Liver (tissue), 3 donors: Measurements from ENCODE around the gene RRN3.
"Not testable (repeated sequence)": the region's sequence is repeated elsewhere in the genome, so short reads cannot be mapped to it uniquely, and the experiment has no call there.

Experiments
- FOXA1 ChIP-seq: IDR thresholded peaks from 2 replicates; pipeline ENCODE4 v1.6.1; 2016; ENCODE audit warnings: antibody characterized with exemption
- FOXA2 ChIP-seq: IDR thresholded peaks from 2 replicates; pipeline ENCODE4 v1.6.1; 2016; ENCODE audit warnings: antibody characterized with exemption
- JUND ChIP-seq, 2 donors: IDR thresholded peaks; 2 replicates each; pipeline ENCODE4 v1.6.1; 2016; ENCODE audit warnings: antibody characterized with exemption in 2 of 2
- MAX ChIP-seq: IDR thresholded peaks from 2 replicates; pipeline ENCODE4 v1.6.1; 2016; ENCODE audit warnings: antibody characterized with exemption
- RAD21 ChIP-seq, 2 donors: IDR thresholded peaks; 2 replicates each; pipeline ENCODE4 v1.6.1; 2016; ENCODE audit warnings: antibody characterized with exemption in 2 of 2, mild to moderate bottlenecking in 2 of 2
- RXRA ChIP-seq, 2 donors: IDR thresholded peaks; 2 replicates each; pipeline ENCODE4 v1.6.1; 2017 to 2018; ENCODE audit warnings: antibody characterized with exemption in 2 of 2, mild to moderate bottlenecking in 1 of 2
- SP1 ChIP-seq: IDR thresholded peaks from 2 replicates; pipeline ENCODE4 v1.6.1; 2018; ENCODE audit warnings: antibody characterized with exemption, mild to moderate bottlenecking
- TAF1 ChIP-seq: conservative IDR thresholded peaks from 2 replicates; pipeline ENCODE4 v1.6.1; 2016; ENCODE audit warnings: antibody characterized with exemption, mild to moderate bottlenecking
- YY1 ChIP-seq: IDR thresholded peaks from 2 replicates; pipeline ENCODE4 v1.6.1; 2016; ENCODE audit warnings: antibody characterized with exemption, mild to moderate bottlenecking
- TF ChIP-seq, protein P1 (sequence below): fragments of 150-350 bp; IDR thresholded peaks from 2 replicates; pipeline ENCODE4 v1.5.1; 2017; ENCODE audit warnings: improper control_type of control experiment, low read depth, low read length; ENCODE audit not compliant: missing input control
- TF ChIP-seq, protein P2 (sequence below): IDR thresholded peaks from 2 replicates; pipeline ENCODE4 v1.6.1; 2016; ENCODE audit warnings: antibody characterized with exemption, mild to moderate bottlenecking
- TF ChIP-seq, protein P3 (sequence below): IDR thresholded peaks from 2 replicates; pipeline ENCODE4 v1.6.1; 2016; ENCODE audit warnings: antibody characterized with exemption
- TF ChIP-seq, protein P4 (sequence below): IDR thresholded peaks from 2 replicates; pipeline ENCODE4 v1.6.1; 2016; ENCODE audit warnings: antibody characterized with exemption
- donor health status: healthy.
- donor health status: healthy.

GRCh38 chr16:15066690-15067089 is 27.4 kb downstream of the RRN3 start:
- TF ChIP-seq, protein P1, sequence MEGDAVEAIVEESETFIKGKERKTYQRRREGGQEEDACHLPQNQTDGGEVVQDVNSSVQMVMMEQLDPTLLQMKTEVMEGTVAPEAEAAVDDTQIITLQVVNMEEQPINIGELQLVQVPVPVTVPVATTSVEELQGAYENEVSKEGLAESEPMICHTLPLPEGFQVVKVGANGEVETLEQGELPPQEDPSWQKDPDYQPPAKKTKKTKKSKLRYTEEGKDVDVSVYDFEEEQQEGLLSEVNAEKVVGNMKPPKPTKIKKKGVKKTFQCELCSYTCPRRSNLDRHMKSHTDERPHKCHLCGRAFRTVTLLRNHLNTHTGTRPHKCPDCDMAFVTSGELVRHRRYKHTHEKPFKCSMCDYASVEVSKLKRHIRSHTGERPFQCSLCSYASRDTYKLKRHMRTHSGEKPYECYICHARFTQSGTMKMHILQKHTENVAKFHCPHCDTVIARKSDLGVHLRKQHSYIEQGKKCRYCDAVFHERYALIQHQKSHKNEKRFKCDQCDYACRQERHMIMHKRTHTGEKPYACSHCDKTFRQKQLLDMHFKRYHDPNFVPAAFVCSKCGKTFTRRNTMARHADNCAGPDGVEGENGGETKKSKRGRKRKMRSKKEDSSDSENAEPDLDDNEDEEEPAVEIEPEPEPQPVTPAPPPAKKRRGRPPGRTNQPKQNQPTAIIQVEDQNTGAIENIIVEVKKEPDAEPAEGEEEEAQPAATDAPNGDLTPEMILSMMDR: not testable (repeated sequence)
- not testable (repeated sequence) for TF ChIP-seq JUND (IDR thresholded peaks at IDR 0.05); MAX; FOXA1; YY1; TAF1; RAD21 (IDR thresholded peaks at IDR 0.05); SP1; FOXA2; RXRA (IDR thresholded peaks at IDR 0.05)
- TF ChIP-seq, protein P2, sequence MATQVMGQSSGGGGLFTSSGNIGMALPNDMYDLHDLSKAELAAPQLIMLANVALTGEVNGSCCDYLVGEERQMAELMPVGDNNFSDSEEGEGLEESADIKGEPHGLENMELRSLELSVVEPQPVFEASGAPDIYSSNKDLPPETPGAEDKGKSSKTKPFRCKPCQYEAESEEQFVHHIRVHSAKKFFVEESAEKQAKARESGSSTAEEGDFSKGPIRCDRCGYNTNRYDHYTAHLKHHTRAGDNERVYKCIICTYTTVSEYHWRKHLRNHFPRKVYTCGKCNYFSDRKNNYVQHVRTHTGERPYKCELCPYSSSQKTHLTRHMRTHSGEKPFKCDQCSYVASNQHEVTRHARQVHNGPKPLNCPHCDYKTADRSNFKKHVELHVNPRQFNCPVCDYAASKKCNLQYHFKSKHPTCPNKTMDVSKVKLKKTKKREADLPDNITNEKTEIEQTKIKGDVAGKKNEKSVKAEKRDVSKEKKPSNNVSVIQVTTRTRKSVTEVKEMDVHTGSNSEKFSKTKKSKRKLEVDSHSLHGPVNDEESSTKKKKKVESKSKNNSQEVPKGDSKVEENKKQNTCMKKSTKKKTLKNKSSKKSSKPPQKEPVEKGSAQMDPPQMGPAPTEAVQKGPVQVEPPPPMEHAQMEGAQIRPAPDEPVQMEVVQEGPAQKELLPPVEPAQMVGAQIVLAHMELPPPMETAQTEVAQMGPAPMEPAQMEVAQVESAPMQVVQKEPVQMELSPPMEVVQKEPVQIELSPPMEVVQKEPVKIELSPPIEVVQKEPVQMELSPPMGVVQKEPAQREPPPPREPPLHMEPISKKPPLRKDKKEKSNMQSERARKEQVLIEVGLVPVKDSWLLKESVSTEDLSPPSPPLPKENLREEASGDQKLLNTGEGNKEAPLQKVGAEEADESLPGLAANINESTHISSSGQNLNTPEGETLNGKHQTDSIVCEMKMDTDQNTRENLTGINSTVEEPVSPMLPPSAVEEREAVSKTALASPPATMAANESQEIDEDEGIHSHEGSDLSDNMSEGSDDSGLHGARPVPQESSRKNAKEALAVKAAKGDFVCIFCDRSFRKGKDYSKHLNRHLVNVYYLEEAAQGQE: not testable (repeated sequence)
- TF ChIP-seq, protein P3, sequence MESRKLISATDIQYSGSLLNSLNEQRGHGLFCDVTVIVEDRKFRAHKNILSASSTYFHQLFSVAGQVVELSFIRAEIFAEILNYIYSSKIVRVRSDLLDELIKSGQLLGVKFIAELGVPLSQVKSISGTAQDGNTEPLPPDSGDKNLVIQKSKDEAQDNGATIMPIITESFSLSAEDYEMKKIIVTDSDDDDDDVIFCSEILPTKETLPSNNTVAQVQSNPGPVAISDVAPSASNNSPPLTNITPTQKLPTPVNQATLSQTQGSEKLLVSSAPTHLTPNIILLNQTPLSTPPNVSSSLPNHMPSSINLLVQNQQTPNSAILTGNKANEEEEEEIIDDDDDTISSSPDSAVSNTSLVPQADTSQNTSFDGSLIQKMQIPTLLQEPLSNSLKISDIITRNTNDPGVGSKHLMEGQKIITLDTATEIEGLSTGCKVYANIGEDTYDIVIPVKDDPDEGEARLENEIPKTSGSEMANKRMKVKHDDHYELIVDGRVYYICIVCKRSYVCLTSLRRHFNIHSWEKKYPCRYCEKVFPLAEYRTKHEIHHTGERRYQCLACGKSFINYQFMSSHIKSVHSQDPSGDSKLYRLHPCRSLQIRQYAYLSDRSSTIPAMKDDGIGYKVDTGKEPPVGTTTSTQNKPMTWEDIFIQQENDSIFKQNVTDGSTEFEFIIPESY: not testable (repeated sequence)
- TF ChIP-seq, protein P4, sequence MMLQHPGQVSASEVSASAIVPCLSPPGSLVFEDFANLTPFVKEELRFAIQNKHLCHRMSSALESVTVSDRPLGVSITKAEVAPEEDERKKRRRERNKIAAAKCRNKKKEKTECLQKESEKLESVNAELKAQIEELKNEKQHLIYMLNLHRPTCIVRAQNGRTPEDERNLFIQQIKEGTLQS: not testable (repeated sequence)
